ENCODE data around the gene AFM. TPM values are rescaled to one million over a fixed set of nuclear protein-coding genes. Genes with fewer than 3 reads are reported as not detected.

The AFM gene
- total RNA-seq, 4 donors from 2014 or later = not detected

DNA sequence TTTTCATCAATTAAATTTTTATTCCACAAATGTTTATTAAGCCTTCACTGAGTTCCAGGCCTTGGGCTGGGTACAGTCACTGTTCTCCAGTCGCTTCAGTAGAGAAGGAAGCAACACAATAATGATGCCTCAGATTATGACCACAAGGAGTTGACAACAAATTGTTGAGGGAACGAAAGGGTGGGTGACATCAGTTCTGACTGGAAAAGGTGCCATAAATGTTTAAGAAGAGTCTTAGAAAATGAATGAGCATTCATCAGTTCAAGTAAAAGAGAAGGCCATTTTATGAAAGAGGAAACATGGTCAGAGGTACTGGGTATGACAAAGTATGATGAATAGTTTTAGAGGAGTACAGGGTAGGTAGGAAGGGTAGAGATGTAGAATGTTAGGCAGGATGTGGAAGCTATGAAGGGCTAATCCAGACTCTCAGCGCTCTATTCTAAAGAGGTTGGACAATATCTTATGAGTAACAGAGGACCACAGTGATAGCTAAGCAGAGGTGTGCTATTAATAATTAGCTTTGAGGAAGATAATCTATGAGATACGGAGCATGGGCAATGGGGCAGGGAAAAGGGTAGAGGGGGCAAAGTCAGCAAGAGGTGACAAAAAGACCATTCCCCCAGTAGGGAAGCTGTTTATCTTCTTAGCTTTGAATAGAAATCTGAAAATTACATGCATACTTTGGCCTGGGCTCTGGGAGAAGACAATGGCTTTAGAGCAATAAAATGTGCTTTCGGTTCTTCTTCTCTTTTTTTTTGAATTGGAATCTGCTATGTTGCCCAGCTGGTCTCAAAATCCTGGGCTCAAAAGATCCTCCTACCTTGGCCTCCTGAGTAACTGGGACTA is 25.1 kb upstream of the AFM start:
- DNase-seq (ENCODE audit: low spot score in 2 of 2) = no peak
- intact Hi-C loops (cut with DNase I; ENCODE audit: low total_unique reads) = no loop called here
- WGBS, 2 donors = 73 to 79% methylated on average over 5 of the region's 5 CpGs
- TF ChIP-seq POLR2A (IDR thresholded peaks at IDR 0.05) = no peak
- TF ChIP-seq, protein P1, sequence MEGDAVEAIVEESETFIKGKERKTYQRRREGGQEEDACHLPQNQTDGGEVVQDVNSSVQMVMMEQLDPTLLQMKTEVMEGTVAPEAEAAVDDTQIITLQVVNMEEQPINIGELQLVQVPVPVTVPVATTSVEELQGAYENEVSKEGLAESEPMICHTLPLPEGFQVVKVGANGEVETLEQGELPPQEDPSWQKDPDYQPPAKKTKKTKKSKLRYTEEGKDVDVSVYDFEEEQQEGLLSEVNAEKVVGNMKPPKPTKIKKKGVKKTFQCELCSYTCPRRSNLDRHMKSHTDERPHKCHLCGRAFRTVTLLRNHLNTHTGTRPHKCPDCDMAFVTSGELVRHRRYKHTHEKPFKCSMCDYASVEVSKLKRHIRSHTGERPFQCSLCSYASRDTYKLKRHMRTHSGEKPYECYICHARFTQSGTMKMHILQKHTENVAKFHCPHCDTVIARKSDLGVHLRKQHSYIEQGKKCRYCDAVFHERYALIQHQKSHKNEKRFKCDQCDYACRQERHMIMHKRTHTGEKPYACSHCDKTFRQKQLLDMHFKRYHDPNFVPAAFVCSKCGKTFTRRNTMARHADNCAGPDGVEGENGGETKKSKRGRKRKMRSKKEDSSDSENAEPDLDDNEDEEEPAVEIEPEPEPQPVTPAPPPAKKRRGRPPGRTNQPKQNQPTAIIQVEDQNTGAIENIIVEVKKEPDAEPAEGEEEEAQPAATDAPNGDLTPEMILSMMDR (IDR thresholded peaks at IDR 0.05) = no peak
- no peak overlapping the region for H3K4me3 ChIP-seq (ENCODE audit: low read depth, poor library complexity, severe bottlenecking)

GRCh38 chr4:73458184-73459047 is 23.1 kb upstream of the AFM start:
- intact Hi-C loops (cut with DNase I; ENCODE audit: low total_unique reads) = no loop called here
- 81 to 87% methylated on average over 4 of the region's 4 CpGs for WGBS, 2 donors
- no peak for DNase-seq (ENCODE audit: low spot score in 2 of 2)
- TF ChIP-seq POLR2A (IDR thresholded peaks at IDR 0.05) = no peak
- TF ChIP-seq, protein P1 (IDR thresholded peaks at IDR 0.05) = no peak
- no peak overlapping the region for H3K4me3 ChIP-seq (ENCODE audit: low read depth, poor library complexity, severe bottlenecking)

DNA sequence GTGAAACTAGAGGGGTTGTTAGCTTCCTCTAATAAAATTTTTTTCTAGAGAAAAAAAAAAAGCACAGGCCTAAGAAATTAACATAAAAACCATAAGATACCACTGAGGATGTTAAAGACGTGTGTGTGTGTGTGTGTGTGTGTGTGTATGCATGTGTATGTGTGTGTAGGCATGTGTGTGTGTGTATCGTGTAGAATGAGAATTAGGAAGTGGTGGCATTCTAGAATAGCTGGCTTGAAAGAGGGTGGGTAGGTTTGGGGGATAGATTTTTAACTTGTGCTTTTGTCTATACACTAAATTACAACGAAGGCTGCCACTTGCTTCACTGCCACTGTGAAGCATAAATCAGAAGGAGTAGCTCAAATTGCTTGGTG is 22.5 kb upstream of the AFM start:
- intact Hi-C loops (cut with DNase I; ENCODE audit: low total_unique reads) = no loop called here
- TF ChIP-seq, protein P1 (IDR thresholded peaks at IDR 0.05) = no peak
- TF ChIP-seq POLR2A (IDR thresholded peaks at IDR 0.05) = no peak
- DNase-seq (ENCODE audit: low spot score in 2 of 2) = no peak
- no peak overlapping the region for H3K4me3 ChIP-seq (ENCODE audit: low read depth, poor library complexity, severe bottlenecking)
- 62 to 66% methylated on average over 3 of the region's 3 CpGs for WGBS, 2 donors

GRCh38 chr4:73460913-73461522 is 20.5 kb upstream of the AFM start:
- no peak overlapping the region for H3K4me3 ChIP-seq (ENCODE audit: low read depth, poor library complexity, severe bottlenecking)
- intact Hi-C loops (cut with DNase I; ENCODE audit: low total_unique reads) = no loop called here
- no peak for DNase-seq (ENCODE audit: low spot score in 2 of 2)
- 79 to 83% methylated on average over 4 of the region's 4 CpGs for WGBS, 2 donors
- no peak for TF ChIP-seq POLR2A (IDR thresholded peaks at IDR 0.05)
- TF ChIP-seq, protein P1 (IDR thresholded peaks at IDR 0.05) = no peak

DNA sequence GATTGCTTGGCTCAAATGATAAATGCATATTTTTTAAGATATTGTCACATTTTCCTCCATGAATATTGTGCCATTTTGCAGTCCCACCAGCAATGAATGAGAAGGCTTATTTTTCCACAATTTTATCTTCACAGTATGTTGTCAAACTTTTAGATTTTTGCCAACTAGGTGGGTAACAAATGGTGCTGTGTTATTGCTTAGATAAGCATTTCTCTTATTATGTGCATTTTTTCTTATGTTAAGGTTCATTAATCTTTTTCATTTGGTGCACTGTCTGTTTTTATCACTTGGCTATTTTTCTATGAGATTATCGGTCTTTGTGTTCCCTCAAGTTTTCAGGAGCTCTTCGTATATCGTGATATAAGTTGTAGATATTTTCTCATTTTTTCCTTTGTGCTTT is 13.4 kb upstream of the AFM start:
- TF ChIP-seq, protein P1 (IDR thresholded peaks at IDR 0.05) = no peak
- TF ChIP-seq POLR2A (IDR thresholded peaks at IDR 0.05) = no peak
- no peak for DNase-seq (ENCODE audit: low spot score in 2 of 2)
- intact Hi-C loops (cut with DNase I; ENCODE audit: low total_unique reads) = no loop called here
- H3K4me3 ChIP-seq (ENCODE audit: low read depth, poor library complexity, severe bottlenecking) = no peak overlapping the region
- WGBS, 2 donors = 93 to 97% methylated on average over 3 of the region's 3 CpGs
